Measurements from ENCODE around the gene OR6Q1.

- TF ChIP-seq EZH2 (IDR thresholded peaks at IDR 0.05; ENCODE audit: insufficient read depth, poor library complexity, severe bottlenecking) (no peak), EZH2phosphoT487 (IDR thresholded peaks at IDR 0.05; ENCODE audit: insufficient read depth, low read depth) (no peak)
Measured at GRCh38 chr11:58004664-58005063, 26.1 kb upstream of the OR6Q1 start.

All from GM23248 (cell line).